ENCODE measurements around the gene KNOP1.

Gene KNOP1

GRCh38 chr16:19657831-19658230, 60.2 kb downstream of the KNOP1 start:
- TF ChIP-seq POU6F1 (CRISPR knock-in tag; IDR thresholded peaks at IDR 0.05; ENCODE audit: borderline replicate concordance, low read depth) (no peak), CSRNP3 (CRISPR knock-in tag; IDR thresholded peaks at IDR 0.05) (no peak), ZFP3 (CRISPR knock-in tag; IDR thresholded peaks at IDR 0.05) (no peak), RARB (CRISPR knock-in tag; IDR thresholded peaks at IDR 0.05) (no peak), PATZ1 (CRISPR knock-in tag; IDR thresholded peaks at IDR 0.05; ENCODE audit: borderline replicate concordance) (no peak), ZNF8 (CRISPR knock-in tag; IDR thresholded peaks at IDR 0.05) (no peak), PPARA (CRISPR knock-in tag; IDR thresholded peaks at IDR 0.05; ENCODE audit: borderline replicate concordance) (no peak), ZC3H10 (CRISPR knock-in tag; IDR thresholded peaks at IDR 0.05) (no peak), ISL1 (CRISPR knock-in tag; IDR thresholded peaks at IDR 0.05) (no peak), BACH2 (CRISPR knock-in tag; IDR thresholded peaks at IDR 0.05; ENCODE audit: borderline replicate concordance) (no peak), TOX (CRISPR knock-in tag; IDR thresholded peaks at IDR 0.05; ENCODE audit: borderline replicate concordance) (no peak), ARNTL (CRISPR knock-in tag; IDR thresholded peaks at IDR 0.05; ENCODE audit: borderline replicate concordance, low read depth) (no peak), TSHZ2 (CRISPR knock-in tag; IDR thresholded peaks at IDR 0.05) (no peak), CSDC2 (CRISPR knock-in tag; IDR thresholded peaks at IDR 0.05) (no peak), SNAI2 (CRISPR knock-in tag; IDR thresholded peaks at IDR 0.05) (no peak)
- TF ChIP-seq, protein P1, sequence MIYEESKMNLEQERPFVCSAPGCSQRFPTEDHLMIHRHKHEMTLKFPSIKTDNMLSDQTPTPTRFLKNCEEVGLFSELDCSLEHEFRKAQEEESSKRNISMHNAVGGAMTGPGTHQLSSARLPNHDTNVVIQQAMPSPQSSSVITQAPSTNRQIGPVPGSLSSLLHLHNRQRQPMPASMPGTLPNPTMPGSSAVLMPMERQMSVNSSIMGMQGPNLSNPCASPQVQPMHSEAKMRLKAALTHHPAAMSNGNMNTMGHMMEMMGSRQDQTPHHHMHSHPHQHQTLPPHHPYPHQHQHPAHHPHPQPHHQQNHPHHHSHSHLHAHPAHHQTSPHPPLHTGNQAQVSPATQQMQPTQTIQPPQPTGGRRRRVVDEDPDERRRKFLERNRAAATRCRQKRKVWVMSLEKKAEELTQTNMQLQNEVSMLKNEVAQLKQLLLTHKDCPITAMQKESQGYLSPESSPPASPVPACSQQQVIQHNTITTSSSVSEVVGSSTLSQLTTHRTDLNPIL (CRISPR knock-in tag; IDR thresholded peaks at IDR 0.05; ENCODE audit: low read depth) = no peak
- ATAC-seq = no peak

DNA sequence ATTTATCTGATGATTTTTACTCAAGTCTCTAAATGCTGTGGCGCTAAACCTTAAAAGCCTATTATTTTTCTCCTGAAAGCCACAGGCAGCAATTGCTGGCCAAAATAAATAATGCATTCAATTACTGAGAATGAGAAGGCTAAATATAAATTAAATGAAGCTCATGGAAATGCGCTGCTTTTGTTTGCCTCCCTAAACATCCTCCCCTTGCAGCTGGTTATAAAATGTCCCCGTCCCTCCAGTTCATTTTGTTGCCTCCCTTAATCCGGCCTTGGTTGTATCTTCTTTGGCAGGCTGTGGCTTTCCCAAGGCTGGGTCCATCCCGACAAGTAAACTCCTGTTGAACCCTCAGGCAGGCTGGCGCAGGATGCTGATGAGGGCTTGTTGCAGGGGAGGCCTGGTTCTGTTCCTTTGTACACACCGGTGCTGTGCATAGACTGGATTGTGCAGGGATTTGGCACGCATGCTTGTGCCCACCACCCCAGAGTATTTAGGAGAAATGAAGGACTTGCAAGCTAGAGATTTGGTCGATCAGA, 62.7 kb downstream of the KNOP1 start:
- ATAC-seq = no peak; the same call in 2 of the 3 replicates
- TF ChIP-seq BACH2 (CRISPR knock-in tag; IDR thresholded peaks at IDR 0.05; ENCODE audit: borderline replicate concordance) (no peak), TOX (CRISPR knock-in tag; IDR thresholded peaks at IDR 0.05; ENCODE audit: borderline replicate concordance) (no peak), POU6F1 (CRISPR knock-in tag; IDR thresholded peaks at IDR 0.05; ENCODE audit: borderline replicate concordance, low read depth) (no peak), SNAI2 (CRISPR knock-in tag; IDR thresholded peaks at IDR 0.05) (no peak), CSRNP3 (CRISPR knock-in tag; IDR thresholded peaks at IDR 0.05) (no peak), ISL1 (CRISPR knock-in tag; IDR thresholded peaks at IDR 0.05) (peak; percentile 76), TCF4 (CRISPR knock-in tag; IDR thresholded peaks at IDR 0.05; ENCODE audit: borderline replicate concordance) (peak; percentile 23; the same call in 1 of the 2 replicates), ZNF8 (CRISPR knock-in tag; IDR thresholded peaks at IDR 0.05) (no peak), CSDC2 (CRISPR knock-in tag; IDR thresholded peaks at IDR 0.05) (no peak), RARB (CRISPR knock-in tag; IDR thresholded peaks at IDR 0.05) (no peak), PPARA (CRISPR knock-in tag; IDR thresholded peaks at IDR 0.05; ENCODE audit: borderline replicate concordance) (no peak)
- TF ChIP-seq, protein P1 (CRISPR knock-in tag; IDR thresholded peaks at IDR 0.05; ENCODE audit: low read depth) = no peak

Data from SK-N-SH treated with all-trans-retinoic acid at 6 μM for 48 hours (cell line).